Stimulated activated naive CD4-positive, alpha-beta T cell (primary cell): ENCODE data around the gene TMEM214.
"Not testable (repeated sequence)": the region's sequence is repeated elsewhere in the genome, so short reads cannot be mapped to it uniquely, and the experiment has no call there.

Experiments used
- DNase-seq, 6 experiments: peaks; one replicate each; lab custom pipeline; 2025; lab: John Stamatoyannopoulos, UW

The TMEM214 gene

GRCh38 chr2:27070653-27071276, 38.0 kb downstream of the TMEM214 start:
- DNase-seq = no peak

DNA sequence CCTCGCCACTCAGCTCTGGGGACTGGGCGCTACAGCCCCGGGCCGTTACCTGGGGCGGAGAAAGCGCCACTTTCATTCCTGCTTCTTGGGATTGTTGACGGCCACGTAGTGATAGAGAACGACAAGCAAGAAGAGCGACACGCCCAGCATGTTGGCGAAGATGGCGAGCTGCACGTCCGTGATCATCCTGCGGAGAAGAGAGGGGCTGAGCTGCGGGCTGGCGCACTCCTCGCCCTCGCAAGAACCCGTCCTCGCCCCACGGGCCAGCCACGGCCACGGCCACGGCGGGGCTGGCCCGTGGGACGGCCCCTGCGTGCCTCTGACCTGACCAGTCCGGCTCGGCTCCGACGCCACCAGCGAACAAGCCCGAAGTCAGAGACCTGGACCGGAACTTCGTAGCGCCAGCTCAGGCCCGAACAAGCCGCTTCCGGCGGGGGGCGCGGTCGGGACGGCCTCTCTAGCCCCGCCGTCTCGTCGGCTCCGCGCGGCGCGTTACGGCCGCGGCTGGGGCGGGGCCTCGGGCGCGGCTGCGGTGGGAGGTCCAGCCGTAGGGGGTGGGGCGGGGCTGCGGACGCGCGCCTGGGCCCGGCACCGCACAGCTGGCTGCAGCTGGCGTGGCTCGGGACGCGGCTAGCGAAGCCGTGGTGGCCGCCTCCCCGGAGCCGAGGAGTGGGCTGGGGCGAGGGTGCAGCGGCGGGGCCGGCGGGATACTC, 38.7 kb downstream of the TMEM214 start, which contains the start of gene OST4:
OST4 (minus strand) TSS at position 378 of the 713 bp plus-strand sequence.
- DNase-seq = peak; percentile 72 to 87 (median 82)

DNA sequence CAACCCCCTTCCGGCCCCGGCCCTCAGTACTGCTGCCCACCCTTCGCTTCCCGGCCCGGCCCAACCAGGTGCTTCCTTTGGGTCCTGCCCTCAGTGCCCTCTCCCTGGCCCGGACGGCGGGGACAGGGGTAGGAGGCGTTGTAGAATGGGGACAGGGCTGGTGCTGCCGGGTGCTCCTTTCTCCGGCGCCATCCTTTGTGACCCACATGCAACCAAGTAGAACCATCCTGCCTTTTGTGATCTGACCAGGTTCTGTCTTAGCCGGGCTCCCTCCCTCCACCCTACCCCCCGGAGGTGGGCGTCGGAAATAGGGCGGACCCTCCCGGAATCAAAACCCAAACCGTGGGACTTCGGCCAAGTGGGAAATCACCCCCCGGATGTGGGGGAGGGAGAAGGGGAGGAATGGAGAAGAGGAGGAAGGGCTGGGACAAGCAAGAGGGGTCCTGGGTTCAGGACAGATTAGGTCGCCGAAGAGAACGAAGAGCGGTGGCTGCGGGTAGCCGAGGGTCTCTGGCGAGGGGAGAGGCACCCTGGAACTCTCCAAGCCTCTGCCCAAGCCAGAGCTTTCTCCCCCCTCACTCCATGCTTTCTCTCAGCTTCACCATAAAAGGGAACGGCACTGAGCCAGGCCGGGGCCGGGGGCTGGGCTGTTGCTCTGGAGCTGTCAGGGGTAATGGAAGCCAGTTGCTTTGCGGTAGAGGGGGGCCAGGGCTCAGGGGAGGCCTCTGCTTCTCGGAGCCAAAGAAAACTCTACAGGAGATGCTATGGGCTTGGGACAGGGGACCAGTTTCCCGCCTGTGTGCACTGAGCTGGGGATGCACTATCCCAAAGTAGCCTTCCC, 39.4 kb downstream of the TMEM214 start:
- peak in 4 of 6 experiments; percentile 29 to 52 (median 37) for DNase-seq

- no peak for DNase-seq
Measured at GRCh38 chr2:27072920-27073319, 40.2 kb downstream of the TMEM214 start.

GRCh38 chr2:27073782-27074181, 41.0 kb downstream of the TMEM214 start:
- no peak for DNase-seq

- peak; percentile 13 to 69 (median 38) for DNase-seq
Measured at GRCh38 chr2:27074738-27075565, 42.2 kb downstream of the TMEM214 start.

DNA sequence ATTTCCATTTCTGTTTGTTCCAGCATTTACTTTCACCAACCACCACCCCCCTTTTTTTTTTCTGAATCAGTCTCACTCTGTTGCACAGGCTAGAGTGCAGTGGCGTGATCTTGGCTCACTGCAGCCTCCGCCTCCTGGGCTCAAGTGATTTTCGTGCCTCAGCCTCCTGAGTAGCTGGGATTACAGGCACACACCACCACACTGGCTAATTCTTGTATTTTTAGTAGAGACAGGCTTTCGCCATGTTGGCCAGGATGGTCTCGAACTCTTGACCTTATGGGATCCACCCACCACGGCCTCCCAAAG, 42.8 kb downstream of the TMEM214 start:
- DNase-seq = not testable (repeated sequence)

GRCh38 chr2:27076323-27076722, 43.6 kb downstream of the TMEM214 start:
- DNase-seq = no peak

- no peak for DNase-seq
Measured at GRCh38 chr2:27077231-27077630, 44.5 kb downstream of the TMEM214 start.

- no peak for DNase-seq
Measured at GRCh38 chr2:27078267-27079194, 45.8 kb downstream of the TMEM214 start, which contains the start of gene EMILIN1. Gene EMILIN1, plus strand, starts transcription at chr2:27078615. Its CDS starts 451 bp downstream, at chr2:27079066.

- no peak for DNase-seq
Measured at GRCh38 chr2:27079233-27080139, 46.7 kb downstream of the TMEM214 start.

- no peak for DNase-seq
Measured at GRCh38 chr2:27080140-27080469, 47.3 kb downstream of the TMEM214 start.

- no peak for DNase-seq
Measured at GRCh38 chr2:27080603-27080936, 47.8 kb downstream of the TMEM214 start.

DNA sequence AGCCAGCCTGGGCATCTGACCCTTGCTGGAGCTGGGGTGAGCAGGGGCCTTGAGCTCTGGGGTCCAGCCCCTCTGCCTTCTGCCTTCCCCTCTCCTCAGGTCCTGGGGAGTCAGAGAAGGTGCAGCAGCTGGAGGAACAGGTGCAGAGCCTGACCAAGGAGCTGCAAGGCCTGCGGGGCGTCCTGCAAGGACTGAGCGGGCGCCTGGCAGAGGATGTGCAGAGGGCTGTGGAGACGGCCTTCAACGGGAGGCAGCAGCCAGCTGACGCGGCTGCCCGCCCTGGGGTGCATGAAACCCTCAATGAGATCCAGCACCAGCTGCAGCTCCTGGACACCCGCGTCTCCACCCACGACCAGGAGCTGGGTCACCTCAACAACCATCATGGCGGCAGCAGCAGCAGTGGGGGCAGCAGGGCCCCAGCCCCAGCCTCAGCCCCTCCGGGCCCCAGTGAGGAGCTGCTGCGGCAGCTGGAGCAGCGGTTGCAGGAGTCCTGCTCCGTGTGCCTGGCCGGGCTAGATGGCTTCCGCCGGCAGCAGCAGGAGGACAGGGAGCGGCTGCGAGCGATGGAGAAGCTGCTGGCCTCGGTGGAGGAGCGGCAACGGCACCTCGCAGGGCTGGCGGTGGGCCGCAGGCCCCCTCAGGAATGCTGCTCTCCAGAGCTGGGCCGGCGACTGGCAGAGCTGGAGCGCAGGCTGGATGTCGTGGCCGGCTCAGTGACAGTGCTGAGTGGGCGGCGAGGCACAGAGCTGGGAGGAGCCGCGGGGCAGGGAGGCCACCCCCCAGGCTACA, 49.4 kb downstream of the TMEM214 start:
- no peak for DNase-seq

DNA sequence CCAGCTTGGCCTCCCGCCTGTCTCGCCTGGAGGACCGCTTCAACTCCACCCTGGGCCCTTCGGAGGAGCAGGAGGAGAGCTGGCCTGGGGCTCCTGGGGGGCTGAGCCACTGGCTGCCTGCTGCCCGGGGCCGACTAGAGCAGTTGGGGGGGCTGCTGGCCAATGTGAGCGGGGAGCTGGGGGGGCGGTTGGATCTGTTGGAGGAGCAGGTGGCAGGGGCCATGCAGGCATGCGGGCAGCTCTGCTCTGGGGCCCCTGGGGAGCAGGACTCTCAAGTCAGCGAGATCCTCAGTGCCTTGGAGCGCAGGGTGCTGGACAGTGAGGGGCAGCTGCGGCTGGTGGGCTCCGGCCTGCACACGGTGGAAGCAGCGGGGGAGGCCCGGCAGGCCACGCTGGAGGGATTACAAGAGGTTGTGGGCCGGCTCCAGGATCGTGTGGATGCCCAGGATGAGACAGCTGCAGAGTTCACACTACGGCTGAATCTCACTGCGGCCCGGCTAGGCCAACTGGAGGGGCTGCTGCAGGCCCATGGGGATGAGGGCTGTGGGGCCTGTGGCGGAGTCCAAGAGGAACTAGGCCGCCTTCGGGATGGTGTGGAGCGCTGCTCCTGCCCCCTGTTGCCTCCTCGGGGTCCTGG, 50.1 kb downstream of the TMEM214 start:
- DNase-seq = no peak

- DNase-seq = no peak
Measured at GRCh38 chr2:27083410-27084296, 50.9 kb downstream of the TMEM214 start.

- DNase-seq = no peak
Measured at GRCh38 chr2:27084297-27085061, 51.7 kb downstream of the TMEM214 start.
